Activated naive CD8-positive, alpha-beta T cell treated with anti-CD3 and anti-CD28 coated beads, Interleukin-2, amount 10 ng/mL, durations not matched to agents 7 days and 5 days (primary cell): Measurements from ENCODE around the gene MUC22. TPM values are rescaled to one million over a fixed set of nuclear protein-coding genes. Genes with fewer than 3 reads are reported as not detected.
"Not testable (repeated sequence)": the region's sequence is repeated elsewhere in the genome, so short reads cannot be mapped to it uniquely, and the experiment has no call there.

Experiments used
- ATAC-seq: fragments of 150-1000 bp; cut with Tn5 transposase; one replicate; pipeline ENCODE4 v1.10.0; 2021; ENCODE audit warnings: low read depth, moderate library complexity
- POLR2A ChIA-PET: fragments of 350-600 bp; sonication (Branson Sonifier 250); formaldehyde crosslinking; loops from one replicate; lab custom pipeline; 2021; ENCODE audit warnings: antibody characterized with exemption; lab: Charles Lee
- DNase-seq: peaks from one replicate; pipeline ENCODE4 v3.0.0; 2021
- H3K27ac Mint-ChIP-seq: one replicate; pipeline ENCODE4 v1.8.0; 2022; ENCODE audit warnings: mild to moderate bottlenecking, mixed read lengths
- H3K27me3 Mint-ChIP-seq: one replicate; pipeline ENCODE4 v1.8.0; 2022; ENCODE audit warnings: mild to moderate bottlenecking, moderate library complexity, mixed read lengths
- H3K36me3 Mint-ChIP-seq: one replicate; pipeline ENCODE4 v1.8.0; 2021; ENCODE audit warnings: mild to moderate bottlenecking, mixed read lengths
- H3K4me1 Mint-ChIP-seq: one replicate; pipeline ENCODE4 v1.8.0; 2021; ENCODE audit warnings: mixed read lengths
- H3K4me3 Mint-ChIP-seq: one replicate; pipeline ENCODE4 v1.8.0; 2022; ENCODE audit warnings: mild to moderate bottlenecking, moderate library complexity, mixed read lengths
- H3K9me3 Mint-ChIP-seq: one replicate; pipeline ENCODE4 v1.8.0; 2021; ENCODE audit warnings: mixed read lengths
- total RNA-seq, 2 experiments: library from RNA; stranded (reverse); gene quantifications; one replicate each; pipeline ENCODE4 v1.2.3, GENCODE V29; 2021

The MUC22 gene
- total RNA-seq, 2 experiments from 2014 or later, result not detected

GRCh38 chr6:31005249-31006020 is 4.8 kb upstream of the MUC22 start:
- POLR2A ChIA-PET, result no interaction called here
- Mint-ChIP-seq H3K36me3 (no peaks in the 10 kb centered on the region), H3K9me3 (no peaks in the 10 kb centered on the region), H3K4me1 (peaks cover 4% of the 10 kb centered on the region), H3K27me3 (peaks cover 29% of the 10 kb centered on the region), H3K27ac (no peak overlapping the region), H3K4me3 (no peak overlapping the region)
- ATAC-seq (no peak), DNase-seq (no peak)

DNA sequence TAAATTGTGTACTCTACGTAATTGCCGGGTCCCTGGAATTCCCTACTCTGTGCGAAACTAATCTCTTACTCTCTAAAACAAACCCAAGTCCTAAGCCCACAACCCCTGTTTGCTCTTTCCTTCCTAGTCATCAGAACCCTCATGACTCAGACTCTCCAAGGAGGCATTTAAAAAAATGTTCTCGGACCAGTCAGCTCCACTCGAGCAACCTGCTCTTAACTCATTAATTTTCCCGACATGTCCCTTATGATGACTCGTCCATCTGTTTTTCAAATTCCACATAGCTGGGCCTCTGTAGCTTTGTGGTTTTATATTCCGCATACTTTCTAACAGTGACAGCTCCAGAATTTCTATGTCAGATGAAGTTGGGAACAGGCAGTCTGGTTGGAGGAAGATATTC is 2.6 kb upstream of the MUC22 start:
- POLR2A ChIA-PET, result no interaction called here
- DNase-seq (no peak), ATAC-seq (no peak)
- Mint-ChIP-seq H3K9me3 (no peaks in the 10 kb centered on the region), H3K4me3 (no peak overlapping the region), H3K4me1 (peaks cover 2% of the 10 kb centered on the region), H3K27me3 (peaks cover 29% of the 10 kb centered on the region), H3K36me3 (no peaks in the 10 kb centered on the region), H3K27ac (no peak overlapping the region)

DNA sequence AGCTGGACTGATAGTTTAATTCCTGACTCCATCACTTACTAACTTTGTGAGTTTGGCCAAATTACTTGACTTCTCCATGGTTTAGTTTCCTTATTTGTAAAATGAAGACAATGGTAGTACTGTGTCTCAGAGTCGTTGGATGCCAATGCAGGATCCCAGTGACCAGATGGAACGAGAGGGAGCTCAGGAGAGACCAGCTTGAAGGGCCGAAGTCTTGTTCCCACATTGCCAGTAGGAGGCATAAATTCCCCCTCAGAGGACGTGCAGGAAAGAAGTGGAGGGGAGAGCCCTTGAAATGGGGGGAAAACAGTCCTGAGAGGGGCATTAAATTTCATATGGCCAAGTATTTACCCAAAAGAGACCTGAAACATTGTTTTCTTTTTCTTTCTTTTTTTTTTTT is 2.1 kb upstream of the MUC22 start:
- ATAC-seq, result no peak
- peaks cover 29% of the 10 kb centered on the region for H3K27me3 Mint-ChIP-seq
- H3K36me3 Mint-ChIP-seq, result no peaks in the 10 kb centered on the region
- H3K4me3 Mint-ChIP-seq, result no peak overlapping the region
- no peaks in the 10 kb centered on the region for H3K9me3 Mint-ChIP-seq
- H3K27ac Mint-ChIP-seq, result no peak overlapping the region
- POLR2A ChIA-PET, result no interaction called here
- DNase-seq, result no peak
- peaks cover 2% of the 10 kb centered on the region for H3K4me1 Mint-ChIP-seq

DNA sequence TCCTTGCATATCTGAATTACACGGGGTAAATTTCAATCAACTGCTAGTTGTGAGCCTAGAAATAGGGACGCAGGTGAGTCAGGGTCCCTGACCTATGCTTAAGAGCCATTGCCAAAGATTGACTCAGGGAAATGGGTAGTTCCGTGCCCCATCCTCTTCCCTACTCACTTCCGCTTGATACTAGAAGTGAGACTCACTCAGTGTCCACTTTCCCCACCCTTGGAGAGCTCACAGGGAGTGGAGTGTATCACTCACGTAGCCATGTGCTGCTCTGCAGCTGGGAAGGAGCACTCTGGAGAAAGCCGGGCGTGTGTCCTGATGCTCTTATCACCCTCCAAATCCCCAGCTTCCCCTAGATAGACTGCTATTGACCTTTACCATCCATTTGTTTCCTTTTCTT is 543 bp upstream of the MUC22 start:
- peaks cover 34% of the 10 kb centered on the region for H3K27me3 Mint-ChIP-seq
- peaks cover 1% of the 10 kb centered on the region for H3K4me1 Mint-ChIP-seq
- H3K9me3 Mint-ChIP-seq, result no peaks in the 10 kb centered on the region
- POLR2A ChIA-PET, result no interaction called here
- H3K36me3 Mint-ChIP-seq, result no peaks in the 10 kb centered on the region
- DNase-seq (no peak), ATAC-seq (no peak)
- no peak overlapping the region for H3K27ac Mint-ChIP-seq
- no peak overlapping the region for H3K4me3 Mint-ChIP-seq

DNA sequence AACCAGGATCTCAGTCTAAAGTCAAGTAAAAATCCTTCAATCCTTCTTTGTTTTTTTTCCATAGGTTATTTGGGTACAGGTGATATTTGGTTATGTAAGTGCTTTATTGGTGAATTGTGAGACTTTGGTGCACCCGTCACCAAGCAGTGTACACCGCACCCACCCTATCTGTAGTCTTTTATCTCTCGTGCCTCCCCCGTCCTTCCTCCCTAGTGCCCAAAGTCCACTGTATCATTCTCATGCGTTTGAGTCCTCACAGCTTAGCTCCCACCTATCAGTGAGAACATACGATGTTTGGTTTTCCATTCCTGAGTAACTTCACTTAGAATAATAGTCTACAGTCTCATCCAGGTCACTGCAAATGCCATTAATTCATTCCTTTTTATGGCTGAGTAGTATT is 879 bp downstream of the MUC22 start:
- no peak for ATAC-seq
- Mint-ChIP-seq H3K4me3 (no peak overlapping the region), H3K4me1 (no peaks in the 10 kb centered on the region), H3K9me3 (no peaks in the 10 kb centered on the region), H3K27me3 (peaks cover 28% of the 10 kb centered on the region), H3K36me3 (no peaks in the 10 kb centered on the region), H3K27ac (no peak overlapping the region)
- no peak for DNase-seq
- POLR2A ChIA-PET, result no interaction called here

DNA sequence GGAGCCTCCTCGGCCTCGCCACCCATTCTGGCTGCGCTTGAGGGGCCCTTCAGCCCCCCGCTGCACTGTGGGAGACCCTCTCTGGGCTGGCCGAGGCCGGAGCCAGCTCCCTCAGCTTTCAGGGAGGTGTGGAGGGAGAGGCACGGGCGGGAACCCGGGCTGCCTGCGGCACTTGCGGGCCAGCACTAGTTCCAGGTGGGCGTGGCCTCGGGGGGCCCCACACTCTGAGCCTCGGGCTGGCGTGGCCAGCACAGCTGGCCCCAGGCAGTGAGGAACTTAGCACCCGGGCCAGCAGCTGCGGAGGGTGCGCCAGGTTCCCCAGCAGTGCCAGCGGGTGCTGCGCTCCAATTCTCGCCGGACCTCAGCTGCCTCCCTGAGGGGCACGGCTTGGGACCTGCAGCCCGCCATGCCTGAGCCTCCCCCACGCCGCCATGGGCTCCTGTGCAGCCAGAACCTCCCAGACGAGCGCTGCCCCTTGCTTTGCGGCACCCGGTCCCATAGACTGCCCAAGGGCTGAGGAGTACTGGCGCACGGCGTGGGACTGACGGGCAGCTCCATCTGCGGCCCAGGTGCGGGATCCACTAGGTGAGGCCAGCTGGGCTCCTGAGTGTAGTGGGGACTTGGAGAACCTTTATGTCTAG is 6.5 kb downstream of the MUC22 start:
- POLR2A ChIA-PET, result no interaction called here
- Mint-ChIP-seq H3K27me3 (peaks cover 22% of the 10 kb centered on the region), H3K4me1 (no peaks in the 10 kb centered on the region), H3K36me3 (no peaks in the 10 kb centered on the region), H3K27ac (no peak overlapping the region), H3K4me3 (no peak overlapping the region), H3K9me3 (no peaks in the 10 kb centered on the region)
- DNase-seq (no peak), ATAC-seq (no peak)

DNA sequence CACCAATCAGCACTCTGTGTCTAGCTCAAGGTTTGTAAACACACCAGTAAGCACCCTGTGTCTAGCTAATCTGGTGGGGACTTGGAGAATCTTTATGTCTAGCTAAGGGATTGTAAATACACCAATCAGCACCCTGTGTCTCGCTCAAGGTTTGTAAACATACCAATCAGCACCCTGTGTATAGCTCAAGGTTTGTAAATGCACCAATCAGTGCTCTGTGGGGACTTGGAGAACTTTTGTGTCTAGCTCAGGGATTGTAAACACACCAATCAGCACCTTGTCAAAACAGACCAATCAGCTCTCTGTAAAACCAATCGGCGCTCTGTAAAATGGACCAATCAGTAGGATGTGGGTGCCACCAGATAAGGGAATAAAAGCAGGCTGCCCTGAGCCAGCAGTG is 7.2 kb downstream of the MUC22 start:
- H3K4me3 Mint-ChIP-seq, H3K27ac Mint-ChIP-seq, H3K4me1 Mint-ChIP-seq, H3K36me3 Mint-ChIP-seq, H3K9me3 Mint-ChIP-seq, POLR2A ChIA-PET, ATAC-seq, DNase-seq: not testable (repeated sequence)
- H3K27me3 Mint-ChIP-seq, result peaks cover 22% of the 10 kb centered on the region

DNA sequence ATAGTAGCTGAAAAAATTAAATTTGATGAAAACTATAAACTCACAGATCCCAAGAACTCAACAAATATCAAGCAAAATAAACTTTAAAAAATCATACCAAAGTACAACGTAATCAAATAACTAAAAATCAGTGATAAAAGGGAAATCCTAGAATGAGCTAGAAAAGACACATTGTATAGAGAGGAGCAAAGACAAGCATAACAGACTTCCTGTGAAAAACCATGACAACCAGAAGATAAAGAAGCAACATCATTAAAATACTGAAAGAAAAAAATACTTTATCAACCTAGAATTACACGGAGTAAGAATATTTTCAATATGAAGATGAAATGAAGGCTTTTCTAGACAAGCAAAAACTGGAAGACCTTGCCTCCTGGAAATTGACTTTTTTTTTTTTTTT is 9.8 kb downstream of the MUC22 start:
- Mint-ChIP-seq H3K4me3 (no peak overlapping the region), H3K27me3 (peaks cover 21% of the 10 kb centered on the region), H3K4me1 (no peaks in the 10 kb centered on the region), H3K27ac (no peak overlapping the region), H3K36me3 (no peaks in the 10 kb centered on the region), H3K9me3 (no peaks in the 10 kb centered on the region)
- DNase-seq (no peak), ATAC-seq (no peak)
- POLR2A ChIA-PET, result no interaction called here

GRCh38 chr6:31020631-31021255 is 10.5 kb downstream of the MUC22 start:
- H3K4me1 Mint-ChIP-seq, H3K27ac Mint-ChIP-seq, H3K9me3 Mint-ChIP-seq, ATAC-seq, POLR2A ChIA-PET, H3K36me3 Mint-ChIP-seq, H3K4me3 Mint-ChIP-seq, DNase-seq: not testable (repeated sequence)
- peaks cover 20% of the 10 kb centered on the region for H3K27me3 Mint-ChIP-seq

DNA sequence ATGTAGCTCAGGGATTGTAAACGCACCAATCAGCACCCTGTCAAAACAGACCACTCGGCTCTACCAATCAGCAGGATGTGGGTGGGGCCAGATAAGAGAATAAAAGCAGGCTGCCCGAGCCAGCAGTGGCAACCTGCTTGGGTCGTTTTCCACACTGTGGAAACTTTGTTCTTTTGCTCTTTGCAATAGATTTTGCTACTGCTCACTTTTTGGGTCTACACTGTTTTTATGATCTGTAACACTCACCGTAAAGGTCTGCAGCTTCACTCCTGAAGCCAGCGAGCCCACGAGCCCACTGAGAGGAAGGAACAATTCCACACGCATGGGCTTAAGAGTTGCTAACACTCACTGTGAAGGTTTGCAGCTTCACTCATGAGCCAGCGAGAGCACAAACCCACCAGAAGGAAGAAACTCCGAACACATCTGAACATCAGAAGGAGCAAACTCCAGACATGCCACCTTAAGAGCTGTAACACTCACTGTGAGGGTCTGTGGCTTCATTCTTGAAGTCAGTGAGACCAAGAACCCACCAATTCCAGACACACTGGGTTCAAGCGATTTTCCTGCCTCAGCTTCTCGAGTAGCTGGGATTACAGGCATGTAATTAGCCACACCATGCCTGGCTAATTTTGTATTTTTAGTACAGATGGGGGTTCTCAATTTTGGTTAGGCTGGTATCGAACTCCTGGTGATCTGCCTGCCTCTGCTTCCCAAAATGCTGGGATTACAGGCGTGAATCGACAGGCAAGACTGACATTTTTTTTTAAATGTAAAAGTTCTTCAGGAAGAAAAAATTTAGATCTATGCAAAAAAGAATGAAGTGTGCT is 11.6 kb downstream of the MUC22 start:
- POLR2A ChIA-PET, ATAC-seq, H3K4me1 Mint-ChIP-seq, H3K27ac Mint-ChIP-seq, H3K4me3 Mint-ChIP-seq, H3K9me3 Mint-ChIP-seq, H3K36me3 Mint-ChIP-seq, DNase-seq: not testable (repeated sequence)
- peaks cover 18% of the 10 kb centered on the region for H3K27me3 Mint-ChIP-seq

DNA sequence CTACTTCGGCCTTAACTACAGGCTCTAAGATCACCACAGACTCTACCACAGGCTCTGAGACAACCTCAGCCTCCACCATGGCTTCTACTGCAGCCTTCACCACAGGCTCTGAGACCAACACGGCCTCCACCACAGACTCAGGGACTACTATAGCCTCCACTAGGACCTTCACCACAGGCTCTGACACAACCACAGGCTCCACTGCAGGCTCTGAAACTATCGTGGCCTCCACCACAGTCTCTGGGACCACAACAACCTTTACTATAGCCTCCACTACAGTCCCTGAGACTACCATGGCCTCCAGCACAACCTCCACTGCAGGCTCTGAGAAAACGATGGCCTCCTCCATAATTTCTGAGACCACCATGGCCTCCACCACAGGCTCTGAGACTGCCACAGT is 15.3 kb downstream of the MUC22 start:
- H3K4me1 Mint-ChIP-seq, result peaks cover 5% of the 10 kb centered on the region
- no peak for DNase-seq
- no peaks in the 10 kb centered on the region for H3K36me3 Mint-ChIP-seq
- H3K27me3 Mint-ChIP-seq, result peaks cover 4% of the 10 kb centered on the region
- no peak for ATAC-seq
- no peak overlapping the region for H3K27ac Mint-ChIP-seq
- POLR2A ChIA-PET, result no interaction called here
- no peak overlapping the region for H3K4me3 Mint-ChIP-seq
- no peaks in the 10 kb centered on the region for H3K9me3 Mint-ChIP-seq

DNA sequence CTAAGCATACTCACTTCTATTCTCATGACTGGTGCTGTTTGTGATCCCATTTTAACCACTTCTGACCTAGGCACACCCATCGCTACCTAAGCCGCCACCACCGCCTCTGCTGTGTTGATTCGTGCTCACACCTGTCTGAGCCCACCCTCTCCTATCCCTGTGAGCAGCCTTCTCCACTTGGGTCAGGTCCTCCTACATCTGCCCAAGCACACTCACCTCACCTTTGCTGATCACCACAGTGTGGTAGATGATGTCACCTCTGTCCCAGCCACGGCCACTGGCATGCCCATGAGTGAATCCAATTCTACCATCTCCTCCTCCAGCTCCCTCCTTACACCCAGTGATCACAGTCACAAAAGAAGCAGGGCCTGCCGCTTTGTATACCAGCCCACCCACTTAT is 20.8 kb downstream of the MUC22 start:
- no peak for DNase-seq
- no peak overlapping the region for H3K4me3 Mint-ChIP-seq
- POLR2A ChIA-PET, result no interaction called here
- no peak for ATAC-seq
- no peaks in the 10 kb centered on the region for H3K9me3 Mint-ChIP-seq
- H3K36me3 Mint-ChIP-seq, result no peaks in the 10 kb centered on the region
- no peak overlapping the region for H3K27ac Mint-ChIP-seq
- H3K4me1 Mint-ChIP-seq, result peaks cover 2% of the 10 kb centered on the region
- peaks cover 18% of the 10 kb centered on the region for H3K27me3 Mint-ChIP-seq

DNA sequence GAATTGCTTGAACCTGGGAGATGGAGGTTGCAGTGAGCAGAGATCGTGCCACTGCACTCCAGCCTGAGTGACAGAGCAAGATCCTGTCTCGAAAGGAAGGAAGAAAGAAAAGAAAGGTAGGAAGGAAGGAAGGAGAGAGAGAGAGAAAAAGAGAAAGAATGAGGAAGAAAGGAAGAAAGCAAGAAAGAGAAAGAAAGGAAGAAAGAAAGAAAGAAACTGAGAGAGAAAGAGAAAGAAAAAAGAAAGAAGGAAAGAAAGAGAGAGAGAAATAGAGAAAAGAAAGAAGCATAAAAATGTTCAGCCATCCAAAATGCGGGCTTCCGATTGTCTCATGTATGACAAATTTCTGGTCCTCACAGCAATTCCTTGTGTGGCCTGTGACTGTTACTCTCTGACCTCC is 22.8 kb downstream of the MUC22 start:
- Mint-ChIP-seq H3K27me3 (peaks cover 23% of the 10 kb centered on the region), H3K4me1 (peaks cover 2% of the 10 kb centered on the region), H3K27ac (no peak overlapping the region), H3K4me3 (no peak overlapping the region), H3K9me3 (no peaks in the 10 kb centered on the region), H3K36me3 (no peaks in the 10 kb centered on the region)
- POLR2A ChIA-PET, result no interaction called here
- ATAC-seq, result no peak
- no peak for DNase-seq
